ENCODE data around the gene STK11IP.

STK11IP gene

DNA sequence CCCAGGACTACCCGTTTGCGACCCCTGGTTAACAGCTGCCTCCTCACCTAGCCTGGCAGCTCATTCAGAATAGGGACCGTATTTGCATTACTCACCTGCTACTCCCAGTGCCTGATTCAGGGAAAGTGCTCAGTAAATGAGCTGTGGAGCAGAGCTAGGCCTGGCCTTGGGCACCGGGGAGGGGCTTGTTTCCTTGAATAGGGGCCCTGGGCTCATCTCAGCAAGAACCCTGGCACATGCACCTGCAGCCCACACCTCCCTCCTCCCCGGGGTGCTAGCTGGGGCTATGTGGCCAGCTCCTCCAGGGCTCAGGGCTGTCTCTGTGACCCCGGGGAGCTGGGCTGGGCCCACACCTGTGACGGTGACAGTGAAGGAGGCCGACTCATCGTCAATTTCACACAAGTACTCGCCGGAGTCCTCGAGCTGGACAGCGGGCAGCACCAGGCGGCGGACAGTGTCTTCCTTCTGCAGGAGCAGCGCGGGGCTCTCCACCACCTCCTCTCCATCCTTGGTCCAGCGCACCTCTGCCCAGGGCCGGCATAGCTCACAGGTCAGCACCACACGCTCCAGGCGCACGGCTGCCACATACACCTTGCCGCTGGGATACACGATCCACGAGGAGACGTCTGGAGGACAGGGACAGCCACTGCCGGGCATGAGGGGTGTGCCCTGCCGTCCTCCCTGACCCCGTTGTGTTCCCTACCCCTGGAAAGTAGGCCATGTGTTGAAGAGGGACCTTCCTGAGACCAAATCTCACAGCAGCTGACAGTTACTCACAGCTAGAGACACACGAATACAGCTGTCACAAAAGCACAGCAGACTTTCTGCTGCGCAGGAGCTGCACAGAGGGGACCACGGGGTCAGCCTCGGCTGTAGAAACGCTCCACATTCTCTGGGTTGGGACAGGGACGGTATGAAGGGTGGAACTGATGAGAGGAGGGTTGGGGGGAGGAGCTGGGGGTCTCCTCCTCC is 35.3 kb upstream of the STK11IP start:
- no peak for DNase-seq

DNA sequence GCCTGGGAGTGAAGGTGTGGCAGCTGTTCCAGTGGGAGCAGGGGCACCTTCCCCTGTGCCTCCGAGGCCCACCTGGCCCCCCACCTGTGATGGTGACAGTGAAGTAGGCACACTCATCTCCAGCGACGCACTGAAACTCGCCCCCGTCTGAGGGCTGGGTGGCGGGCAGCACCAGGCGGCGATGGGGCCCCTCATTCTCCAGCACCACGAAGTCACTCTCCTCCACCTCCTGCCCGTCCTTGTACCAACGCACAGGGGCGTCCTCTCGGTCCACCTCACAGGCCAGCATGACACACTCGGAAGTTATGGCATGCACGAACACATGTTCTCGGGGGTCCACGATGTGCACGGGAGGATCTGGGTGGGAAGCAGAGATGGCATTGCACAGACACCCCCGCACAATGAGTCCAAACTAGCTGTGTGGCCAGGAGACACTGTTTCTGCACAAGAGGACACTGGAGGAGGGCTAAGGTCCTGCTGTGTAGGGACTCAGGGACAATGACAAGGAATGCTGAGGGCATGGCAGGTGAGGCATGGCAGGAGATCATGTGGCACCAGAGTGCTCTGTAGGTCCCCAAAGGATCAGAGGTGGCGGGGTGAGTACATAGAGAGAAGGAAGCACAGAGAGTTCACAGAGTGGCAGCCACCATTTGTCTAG is 34.3 kb upstream of the STK11IP start:
- DNase-seq, result no peak

DNA sequence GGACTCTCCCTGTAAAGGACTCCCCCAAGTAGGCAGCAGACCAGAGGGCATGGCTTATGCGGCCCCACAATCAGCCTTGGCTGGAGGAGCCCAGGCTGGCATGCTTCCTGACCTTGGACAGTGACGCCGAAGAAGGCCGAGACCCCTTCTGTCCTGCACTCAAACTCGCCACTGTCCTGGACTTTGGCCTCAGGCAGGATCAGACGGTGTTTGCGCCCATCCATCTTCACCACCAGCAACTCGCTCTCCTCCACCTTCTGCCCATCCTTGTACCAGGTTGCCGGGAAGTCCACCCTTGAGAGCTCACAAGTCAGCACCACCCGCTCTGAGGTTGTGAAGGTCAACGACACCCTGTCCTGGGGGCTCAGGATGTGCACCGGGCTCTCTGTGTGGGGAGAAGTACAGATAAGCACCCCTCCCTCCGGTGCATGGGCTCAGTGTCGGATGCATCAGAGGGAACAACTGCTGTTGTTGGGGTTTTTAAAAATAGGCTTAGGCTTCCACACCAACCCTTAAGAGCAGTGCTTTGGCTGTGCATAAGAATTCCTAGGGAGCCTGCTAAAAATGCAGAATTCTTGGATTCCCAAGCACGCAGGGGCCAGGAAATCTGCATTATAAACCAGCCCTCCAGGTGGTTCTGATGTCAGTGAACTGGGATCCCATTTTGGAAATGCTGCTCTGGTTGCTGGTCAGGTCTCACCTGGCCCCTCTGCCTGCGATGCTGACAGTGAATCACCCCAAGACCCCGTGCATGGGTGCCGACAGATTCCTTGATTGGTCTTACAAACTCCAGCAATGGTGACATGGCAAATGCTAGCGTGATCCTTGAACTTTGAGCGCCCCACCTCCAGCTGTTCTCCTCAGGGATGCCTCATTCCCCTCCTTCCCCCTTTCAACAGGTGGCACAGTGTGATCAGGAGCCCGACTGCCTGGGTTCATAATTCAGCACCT is 32.3 kb upstream of the STK11IP start:
- no peak for DNase-seq

DNA sequence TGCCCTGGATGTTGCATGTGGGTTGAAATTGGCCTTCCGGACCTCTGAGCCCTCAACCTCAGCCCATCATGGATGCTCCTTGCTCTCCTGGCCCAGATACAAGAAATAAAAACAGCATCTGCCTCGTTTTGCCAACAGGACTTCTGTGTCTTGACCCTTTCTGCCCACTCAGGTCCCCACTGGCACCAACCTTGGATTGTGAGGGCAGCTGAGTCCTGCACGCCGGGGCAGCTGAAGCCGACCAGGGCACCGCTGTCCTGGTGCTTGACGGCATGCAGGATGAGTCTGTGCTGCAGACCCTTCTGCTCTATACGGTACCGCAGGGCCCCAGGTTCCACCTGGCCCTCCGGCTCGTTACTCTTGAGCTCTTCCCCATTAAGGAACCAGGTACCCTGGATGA is 31.0 kb upstream of the STK11IP start:
- DNase-seq, result no peak

DNA sequence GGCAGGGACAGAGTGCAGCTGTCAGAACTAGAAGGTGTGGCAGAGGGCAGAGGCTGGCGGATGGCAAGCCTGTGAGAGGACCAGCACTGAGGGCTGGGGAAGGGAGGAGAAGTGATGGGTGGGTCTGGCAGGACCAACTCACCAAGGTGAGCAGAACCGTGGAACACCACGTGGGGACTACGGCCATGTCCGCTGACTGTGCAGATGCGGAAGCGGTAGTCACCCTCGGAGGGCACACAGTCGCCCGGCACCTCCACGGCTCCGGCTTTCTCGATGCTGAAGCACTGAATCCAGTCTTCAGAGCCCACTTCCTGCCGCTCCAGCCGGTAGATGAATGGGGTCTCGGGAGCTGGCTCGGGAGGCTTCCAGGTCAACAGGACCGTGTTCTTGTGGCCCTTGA is 30.5 kb upstream of the STK11IP start:
- DNase-seq, result no peak

DNA sequence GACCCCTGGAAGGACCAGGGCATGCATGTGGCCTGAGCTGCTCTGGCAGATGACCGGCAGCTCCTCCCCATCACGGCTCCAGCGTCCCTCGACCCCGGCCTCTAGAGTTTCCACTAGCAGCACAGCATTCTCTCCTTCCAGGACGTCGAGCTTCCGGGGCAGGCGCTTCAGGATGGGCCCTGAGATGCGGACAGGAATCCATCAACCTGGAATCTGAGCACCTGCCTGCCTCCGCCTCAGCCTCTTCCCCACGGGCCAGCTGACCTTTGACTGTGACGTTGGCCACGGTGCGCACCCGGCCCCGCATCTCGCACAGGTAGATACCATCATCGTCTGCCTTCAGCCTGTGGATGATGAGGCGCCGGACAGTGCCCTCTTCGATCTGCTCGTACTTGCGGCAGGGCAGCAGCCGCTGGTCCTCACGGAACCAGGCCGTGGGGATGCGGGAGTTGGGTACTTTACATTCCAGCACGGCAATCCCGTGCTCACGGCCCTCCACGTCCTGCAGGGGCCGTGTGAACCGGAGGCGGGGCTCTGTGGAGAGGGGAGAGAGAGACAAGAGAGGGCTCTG is 29.8 kb upstream of the STK11IP start:
- no peak for DNase-seq

DNA sequence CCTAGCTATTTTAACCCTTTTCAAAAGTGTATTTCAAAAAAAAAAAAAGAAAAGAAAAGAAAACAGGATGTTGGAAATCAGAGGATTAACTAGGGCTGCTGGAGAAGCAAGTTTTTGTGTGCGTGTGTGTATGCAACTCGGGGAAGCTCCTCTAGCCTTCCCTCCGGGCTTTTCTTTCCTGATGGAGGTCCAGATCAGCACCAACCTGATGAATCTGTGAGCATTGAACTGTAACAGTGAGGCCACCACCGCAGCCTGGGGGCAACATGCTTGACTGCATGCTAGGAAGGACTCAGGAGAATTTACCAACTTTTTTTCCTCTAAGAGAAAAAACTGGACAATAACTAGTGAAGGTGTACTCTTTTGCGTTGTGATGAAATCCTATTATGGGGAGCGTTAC is 28.6 kb upstream of the STK11IP start:
- DNase-seq, result no peak

DNA sequence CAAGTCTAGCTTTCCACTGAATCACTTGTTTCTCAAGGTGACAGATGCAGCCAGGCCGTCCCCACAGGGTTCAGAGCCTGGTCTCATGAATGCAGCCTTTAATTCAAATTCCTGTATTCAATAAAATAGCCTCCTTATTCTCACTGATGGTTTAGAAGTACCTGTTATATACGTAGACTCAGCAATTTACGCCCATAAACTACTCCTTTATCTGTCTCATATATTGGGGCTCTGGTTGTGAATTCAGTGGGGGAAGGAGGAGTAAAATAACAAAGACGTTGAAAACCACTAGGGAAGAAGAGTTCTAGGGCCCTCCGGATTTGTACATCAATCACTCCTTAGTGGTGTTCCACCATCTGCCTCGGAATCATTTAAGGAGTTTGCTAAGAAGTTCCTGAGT is 28.0 kb upstream of the STK11IP start:
- DNase-seq, result no peak

DNA sequence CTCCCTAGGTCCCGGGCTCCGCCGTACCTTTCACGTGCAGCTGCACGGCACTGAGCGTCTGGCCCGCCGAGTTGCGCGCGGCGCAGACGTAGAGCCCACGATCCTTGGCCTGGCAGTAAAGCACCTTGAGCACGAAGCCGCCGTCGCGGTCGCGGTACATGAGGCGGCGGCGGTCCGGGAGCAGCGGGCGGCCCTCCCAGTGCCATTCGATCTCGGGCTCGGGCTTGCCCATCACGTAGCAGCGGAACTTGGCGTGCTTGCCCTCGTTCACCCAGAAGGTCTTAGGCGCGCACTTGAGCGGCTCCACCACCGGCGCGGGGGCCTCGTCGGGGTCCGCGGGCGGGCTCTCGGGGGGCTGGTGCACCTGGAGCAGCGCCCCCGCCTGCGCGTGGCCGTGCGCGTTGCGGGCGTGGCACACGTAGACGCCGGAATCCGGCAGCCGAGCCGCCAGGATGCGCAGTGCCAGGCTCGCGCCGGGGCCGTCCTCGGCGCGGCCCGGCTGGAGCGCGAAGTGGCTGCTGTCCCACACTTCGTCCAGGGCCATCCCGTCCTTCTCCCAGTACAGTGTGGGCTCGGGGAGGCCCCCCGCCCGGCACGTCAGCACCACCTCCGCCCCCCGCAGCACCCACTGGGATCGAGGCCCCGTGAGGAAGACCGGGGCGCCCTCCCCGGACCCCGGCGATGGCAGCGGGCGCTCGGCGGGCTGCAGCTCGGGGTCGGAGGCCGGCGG is 27.3 kb upstream of the STK11IP start:
- DNase-seq, result peak; percentile 52

DNA sequence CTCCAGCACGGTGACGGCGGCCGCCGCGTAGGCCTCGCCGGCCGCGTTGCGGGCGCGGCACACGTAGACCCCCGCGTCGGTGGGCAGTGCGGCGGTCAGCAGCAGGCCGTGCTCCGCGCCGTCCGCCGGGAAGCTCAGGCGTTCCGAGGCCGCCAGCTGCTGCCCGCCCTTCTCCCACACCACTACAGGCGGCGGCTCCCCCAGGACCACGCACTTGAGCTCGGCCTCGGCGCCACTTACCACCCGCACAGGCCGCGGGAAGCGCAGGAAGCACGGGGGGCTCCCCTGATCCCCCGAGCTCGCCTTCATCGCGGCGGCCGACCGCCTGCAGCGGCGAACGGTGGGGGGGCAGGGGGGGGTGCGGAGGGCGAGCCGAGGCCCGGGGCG is 26.7 kb upstream of the STK11IP start:
- DNase-seq, result peak; percentile 21

DNA sequence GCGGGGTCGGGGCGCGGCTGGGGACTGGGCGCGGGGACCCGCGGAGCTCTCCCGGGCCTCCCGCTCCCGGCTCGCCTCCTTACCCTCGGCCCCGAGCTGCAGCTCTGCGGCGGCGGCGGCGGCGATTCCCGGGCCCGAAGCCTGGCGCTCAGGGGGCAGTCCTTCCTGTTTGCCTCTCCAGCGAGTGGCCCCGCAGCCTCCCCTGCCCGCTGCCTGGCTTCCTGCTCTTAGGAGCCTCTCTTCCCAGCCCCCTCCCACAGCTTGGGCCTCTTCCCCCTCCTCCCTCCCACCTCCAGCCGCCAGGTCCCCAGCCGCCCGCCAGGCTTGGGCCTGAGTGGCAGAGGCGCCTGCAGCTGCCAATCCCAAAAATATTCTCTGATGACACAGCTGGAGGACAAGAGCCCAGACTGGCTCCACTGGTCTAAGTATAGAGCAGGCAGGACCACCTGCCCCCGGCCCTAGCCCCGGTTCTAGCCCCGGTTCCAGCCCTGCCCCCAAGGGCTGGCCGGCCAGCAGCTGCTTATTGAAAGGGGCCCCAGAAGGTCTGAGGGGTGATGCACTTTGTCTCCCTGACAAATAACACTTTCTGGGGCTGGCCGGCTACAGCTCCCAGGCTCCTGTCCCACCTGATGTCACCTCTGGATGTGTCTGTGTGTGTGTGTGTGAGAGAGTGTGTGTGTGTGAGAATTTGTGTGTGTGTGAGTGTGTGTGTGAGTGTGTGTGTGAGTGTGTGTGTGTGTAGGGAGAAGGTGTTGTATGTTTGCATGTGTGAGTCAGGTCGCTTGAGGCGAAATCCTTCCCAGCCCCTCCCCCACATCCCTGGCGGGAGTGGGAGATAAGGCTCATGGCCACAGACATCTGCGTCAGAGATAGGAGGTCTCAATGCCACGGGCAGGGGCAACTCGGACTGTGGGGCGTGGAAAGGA is 26.1 kb upstream of the STK11IP start, which contains the start of gene OBSL1:
Gene OBSL1, minus strand, starts transcription at position 229 of the 926 bp plus-strand sequence. CDS start 307 bp downstream, outside the sequence.
- peak; percentile 80 for DNase-seq

DNA sequence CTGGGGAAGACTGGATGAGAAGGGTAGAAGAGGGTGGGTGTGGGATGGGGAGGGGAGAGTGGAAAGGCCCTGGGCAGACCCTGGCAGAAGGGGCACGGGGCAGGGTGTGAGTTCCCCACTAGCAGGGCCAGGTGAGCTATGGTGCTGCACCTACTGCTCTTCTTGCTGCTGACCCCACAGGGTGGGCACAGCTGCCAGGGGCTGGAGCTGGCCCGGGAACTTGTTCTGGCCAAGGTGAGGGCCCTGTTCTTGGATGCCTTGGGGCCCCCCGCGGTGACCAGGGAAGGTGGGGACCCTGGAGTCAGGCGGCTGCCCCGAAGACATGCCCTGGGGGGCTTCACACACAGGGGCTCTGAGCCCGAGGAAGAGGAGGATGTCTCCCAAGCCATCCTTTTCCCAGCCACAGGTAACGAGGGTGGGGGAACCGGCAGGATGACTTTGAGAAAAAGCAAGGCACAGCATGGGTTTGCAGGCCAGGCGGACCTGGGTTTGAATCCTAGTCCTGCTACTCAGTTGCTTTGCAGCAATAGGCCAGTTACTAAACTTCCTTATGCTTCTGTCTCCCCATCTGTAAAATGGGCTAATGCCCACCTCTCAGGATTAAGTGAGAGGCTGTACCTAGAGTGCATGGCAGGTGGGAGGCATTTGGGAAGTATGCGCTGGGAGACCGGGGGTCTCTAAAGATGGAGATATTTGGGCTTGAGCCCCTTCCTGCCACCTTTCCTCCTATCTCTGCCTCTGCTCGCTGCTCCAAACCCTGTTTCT is 25.2 kb upstream of the STK11IP start, which contains the start of gene INHA:
Gene INHA, plus strand, starts transcription at position 74 of the 765 bp plus-strand sequence. Its CDS starts 65 bp downstream, at position 139.
- DNase-seq, result no peak

DNA sequence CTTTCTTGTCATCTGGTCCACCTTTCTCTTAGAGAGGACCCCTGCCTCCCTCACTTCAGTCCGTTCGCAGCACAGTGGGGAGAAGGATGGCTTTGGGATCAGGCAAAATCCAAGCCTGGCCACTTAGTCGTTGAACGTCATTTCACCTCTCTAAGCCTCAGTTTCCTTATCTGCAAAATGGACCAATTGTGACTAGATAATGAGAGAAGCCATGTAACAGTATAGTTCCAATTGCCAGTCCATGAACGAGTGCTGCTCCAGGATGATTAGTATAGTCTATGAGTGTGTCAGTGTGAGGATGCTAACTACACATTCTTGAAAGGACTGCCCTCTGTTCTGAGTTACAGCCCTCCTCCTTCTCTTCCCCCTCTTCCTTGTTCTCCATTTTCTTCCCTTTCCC is 24.5 kb upstream of the STK11IP start:
- no peak for DNase-seq

DNA sequence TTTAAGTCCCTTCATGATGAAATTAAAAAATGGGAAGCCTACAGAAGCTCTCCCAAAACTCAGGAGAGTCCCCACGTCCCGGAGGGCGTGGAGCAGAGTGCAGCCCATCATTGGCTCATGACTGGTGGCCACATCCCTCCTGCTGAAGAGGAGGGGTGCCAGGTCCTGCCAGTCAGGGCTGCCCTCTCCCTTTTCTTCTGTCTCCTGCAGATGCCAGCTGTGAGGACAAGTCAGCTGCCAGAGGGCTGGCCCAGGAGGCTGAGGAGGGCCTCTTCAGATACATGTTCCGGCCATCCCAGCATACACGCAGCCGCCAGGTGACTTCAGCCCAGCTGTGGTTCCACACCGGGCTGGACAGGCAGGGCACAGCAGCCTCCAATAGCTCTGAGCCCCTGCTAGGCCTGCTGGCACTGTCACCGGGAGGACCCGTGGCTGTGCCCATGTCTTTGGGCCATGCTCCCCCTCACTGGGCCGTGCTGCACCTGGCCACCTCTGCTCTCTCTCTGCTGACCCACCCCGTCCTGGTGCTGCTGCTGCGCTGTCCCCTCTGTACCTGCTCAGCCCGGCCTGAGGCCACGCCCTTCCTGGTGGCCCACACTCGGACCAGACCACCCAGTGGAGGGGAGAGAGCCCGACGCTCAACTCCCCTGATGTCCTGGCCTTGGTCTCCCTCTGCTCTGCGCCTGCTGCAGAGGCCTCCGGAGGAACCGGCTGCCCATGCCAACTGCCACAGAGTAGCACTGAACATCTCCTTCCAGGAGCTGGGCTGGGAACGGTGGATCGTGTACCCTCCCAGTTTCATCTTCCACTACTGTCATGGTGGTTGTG is 23.0 kb upstream of the STK11IP start:
- DNase-seq, result no peak

DNA sequence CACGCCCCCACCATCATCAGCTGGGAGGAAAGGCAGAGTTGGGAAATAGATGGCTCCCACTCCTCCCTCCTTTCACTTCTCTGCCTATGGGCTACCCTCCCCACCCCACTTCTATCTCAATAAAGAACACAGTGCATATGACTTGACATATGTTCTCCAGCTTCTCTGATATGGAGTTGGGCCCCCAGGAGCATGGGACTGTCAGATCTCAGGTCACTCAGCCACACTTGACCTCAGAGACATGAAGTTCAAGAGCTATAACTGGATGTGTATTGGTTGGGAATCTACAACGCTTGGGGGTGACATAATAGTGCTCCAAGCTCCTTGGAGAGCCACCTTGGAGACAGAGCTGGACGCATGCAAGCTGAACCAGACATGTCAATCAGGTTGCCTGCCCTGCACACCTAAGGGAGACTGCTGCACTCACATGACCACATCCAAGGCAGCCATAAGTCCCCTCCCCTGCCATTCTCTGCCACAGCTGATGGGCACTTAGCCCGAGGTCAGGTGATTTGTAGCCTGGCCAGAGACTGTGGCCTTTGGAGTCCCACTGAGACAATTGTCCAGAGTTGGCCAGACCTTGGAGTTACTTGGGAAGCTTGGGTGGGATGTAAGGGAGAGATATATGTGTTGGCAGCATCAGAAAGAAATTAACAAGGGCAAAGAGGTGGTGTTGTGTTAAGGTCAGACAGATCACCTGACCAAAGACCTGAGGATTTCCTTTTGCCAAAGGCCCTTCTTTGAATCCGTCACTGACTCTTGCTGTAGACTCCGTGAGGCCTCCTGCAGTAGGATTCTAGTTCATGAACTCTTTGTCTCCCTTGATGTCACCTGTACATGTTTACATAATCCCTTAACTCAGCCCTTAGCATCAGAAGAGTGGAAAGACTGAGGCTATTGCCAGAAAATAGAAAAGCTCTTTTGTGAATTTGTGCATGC is 21.8 kb upstream of the STK11IP start:
- DNase-seq, result no peak

DNA sequence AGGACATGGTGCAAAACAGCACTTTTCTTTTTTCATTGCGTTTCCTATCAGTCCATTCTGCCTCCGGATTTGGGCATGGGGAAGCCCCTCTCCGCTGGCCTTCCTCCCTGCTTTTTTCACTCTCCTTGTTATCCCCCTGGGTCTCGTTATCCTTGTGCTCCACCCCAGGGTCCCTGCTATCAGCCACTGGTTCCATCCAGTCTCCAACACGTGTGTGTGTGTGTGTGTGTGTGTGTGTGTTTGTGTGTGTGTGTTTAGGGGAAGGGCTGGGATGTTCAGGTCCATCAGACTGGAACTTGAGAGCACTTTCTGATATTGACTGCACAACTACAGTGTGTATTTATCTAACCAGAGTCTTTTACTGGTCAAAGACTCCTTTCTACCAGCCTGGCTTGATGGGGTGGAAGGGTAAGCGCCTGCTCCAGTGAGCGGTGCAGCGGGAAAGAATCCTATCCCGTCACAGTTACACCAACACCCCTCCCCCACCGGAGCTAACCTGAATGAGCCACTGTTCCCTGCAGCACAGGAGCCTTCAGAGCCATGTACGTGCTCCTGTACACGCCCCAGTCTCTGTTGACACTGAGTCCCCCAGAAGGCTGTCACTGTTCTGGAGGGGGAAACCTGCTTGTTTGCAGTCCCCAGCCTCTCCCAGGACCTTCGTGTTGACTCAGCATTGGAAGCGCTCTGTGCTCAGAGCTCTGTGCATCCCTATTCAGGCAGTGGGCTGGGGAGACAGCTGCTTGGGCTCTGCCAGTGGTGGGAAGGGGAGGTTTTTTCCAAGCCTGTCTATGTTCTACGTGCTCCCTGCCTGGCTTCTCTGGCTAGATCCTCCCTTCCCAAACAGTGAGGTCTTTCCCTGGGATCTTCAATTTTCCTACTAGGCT is 20.9 kb upstream of the STK11IP start:
- DNase-seq, result no peak

All from EL (cell line).